OCI-LY3 (cell line): Measurements from ENCODE around the gene PATJ.

Source experiments
- CTCF ChIP-seq: fragments of 200-600, 300-600 bp; sonication (generic); IDR thresholded peaks from 2 replicates; pipeline ENCODE4 v1.5.1; 2014; ENCODE audit warnings: antibody characterized with exemption, low read length, low read depth
- EZH2phosphoT487 ChIP-seq: fragments of 200-600 bp; shearing (Covaris generic); IDR thresholded peaks from 2 replicates; pipeline ENCODE4 v1.6.1; 2018; ENCODE audit warnings: antibody characterized with exemption, mixed run types, low read depth

- TF ChIP-seq CTCF (no peak), EZH2phosphoT487 (no peak)
These were observed 33.0 kb upstream of the PATJ start for GRCh38 chr1:61708953-61709907.
